Activated CD8-positive, alpha-beta memory T cell treated with anti-CD3 and anti-CD28 coated beads, Interleukin-2, amount 10 ng/mL, durations not matched to agents 7 days and 5 days (primary cell): ENCODE data around the gene GREB1L. TPM values are rescaled to one million over a fixed set of nuclear protein-coding genes. Genes with fewer than 3 reads are reported as not detected.

Experiments used
- total RNA-seq, 2 experiments: library from RNA; stranded (reverse); gene quantifications; one replicate each; pipeline ENCODE4 v1.2.3, GENCODE V29; 2021

GREB1L gene
- total RNA-seq, 2 experiments from 2014 or later = not detected

Other genes with a start within 250 kb of the GREB1L start
- 10 to 100 TPM; 63.8 to 65.1 TPM for gene ROCK1, start 130.4 kb upstream of the GREB1L start, total RNA-seq